PFSK-1 (cell line): ENCODE results near the gene SYTL3.

Experiments used
- FOXP2 ChIP-seq: optimal IDR thresholded peaks from 2 replicates; pipeline ENCODE3; 2011; ENCODE audit warnings: borderline replicate concordance, control low read depth, inconsistent platforms; ENCODE audit not compliant: insufficient read depth; ENCODE audit errors: extremely low read length, extremely low read depth
- POLR2AphosphoS5 ChIP-seq: IDR thresholded peaks from 2 replicates; pipeline ENCODE4 v1.6.1; 2012; ENCODE audit warnings: low read depth, mild to moderate bottlenecking, control low read depth, low read length, moderate library complexity
- SIN3A ChIP-seq: IDR thresholded peaks from 2 replicates; pipeline ENCODE4 v1.6.1; 2012; ENCODE audit warnings: mild to moderate bottlenecking, low read length, moderate library complexity, borderline replicate concordance; ENCODE audit not compliant: insufficient read depth
- TAF1 ChIP-seq: IDR thresholded peaks from 2 replicates; pipeline ENCODE4 v1.6.1; 2012; ENCODE audit warnings: low read length, control low read depth, borderline replicate concordance; ENCODE audit not compliant: insufficient read depth
- TF ChIP-seq, protein P1 (sequence below), 2 experiments: IDR thresholded peaks; 2 replicates each; pipeline versions ENCODE4 v1.6.1 to v1.8.0; 2011 to 2012; ENCODE audit warnings: low read depth in 2 of 2, low read length in 2 of 2, control low read depth in 1 of 2, inconsistent platforms in 1 of 2, mild to moderate bottlenecking in 1 of 2, moderate library complexity in 1 of 2; ENCODE audit not compliant: insufficient read depth in 1 of 2

The SYTL3 gene

GRCh38 chr6:158753811-158754210, 104.0 kb downstream of the SYTL3 start:
- TF ChIP-seq SIN3A (no peak), FOXP2 (no peak), TAF1 (no peak), POLR2AphosphoS5 (no peak)
- TF ChIP-seq, protein P1, sequence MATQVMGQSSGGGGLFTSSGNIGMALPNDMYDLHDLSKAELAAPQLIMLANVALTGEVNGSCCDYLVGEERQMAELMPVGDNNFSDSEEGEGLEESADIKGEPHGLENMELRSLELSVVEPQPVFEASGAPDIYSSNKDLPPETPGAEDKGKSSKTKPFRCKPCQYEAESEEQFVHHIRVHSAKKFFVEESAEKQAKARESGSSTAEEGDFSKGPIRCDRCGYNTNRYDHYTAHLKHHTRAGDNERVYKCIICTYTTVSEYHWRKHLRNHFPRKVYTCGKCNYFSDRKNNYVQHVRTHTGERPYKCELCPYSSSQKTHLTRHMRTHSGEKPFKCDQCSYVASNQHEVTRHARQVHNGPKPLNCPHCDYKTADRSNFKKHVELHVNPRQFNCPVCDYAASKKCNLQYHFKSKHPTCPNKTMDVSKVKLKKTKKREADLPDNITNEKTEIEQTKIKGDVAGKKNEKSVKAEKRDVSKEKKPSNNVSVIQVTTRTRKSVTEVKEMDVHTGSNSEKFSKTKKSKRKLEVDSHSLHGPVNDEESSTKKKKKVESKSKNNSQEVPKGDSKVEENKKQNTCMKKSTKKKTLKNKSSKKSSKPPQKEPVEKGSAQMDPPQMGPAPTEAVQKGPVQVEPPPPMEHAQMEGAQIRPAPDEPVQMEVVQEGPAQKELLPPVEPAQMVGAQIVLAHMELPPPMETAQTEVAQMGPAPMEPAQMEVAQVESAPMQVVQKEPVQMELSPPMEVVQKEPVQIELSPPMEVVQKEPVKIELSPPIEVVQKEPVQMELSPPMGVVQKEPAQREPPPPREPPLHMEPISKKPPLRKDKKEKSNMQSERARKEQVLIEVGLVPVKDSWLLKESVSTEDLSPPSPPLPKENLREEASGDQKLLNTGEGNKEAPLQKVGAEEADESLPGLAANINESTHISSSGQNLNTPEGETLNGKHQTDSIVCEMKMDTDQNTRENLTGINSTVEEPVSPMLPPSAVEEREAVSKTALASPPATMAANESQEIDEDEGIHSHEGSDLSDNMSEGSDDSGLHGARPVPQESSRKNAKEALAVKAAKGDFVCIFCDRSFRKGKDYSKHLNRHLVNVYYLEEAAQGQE (IDR thresholded peaks at IDR 0.05; ENCODE audit: insufficient read depth in 1 of 2, low read depth in 2 of 2, low read length in 2 of 2): no peak

DNA sequence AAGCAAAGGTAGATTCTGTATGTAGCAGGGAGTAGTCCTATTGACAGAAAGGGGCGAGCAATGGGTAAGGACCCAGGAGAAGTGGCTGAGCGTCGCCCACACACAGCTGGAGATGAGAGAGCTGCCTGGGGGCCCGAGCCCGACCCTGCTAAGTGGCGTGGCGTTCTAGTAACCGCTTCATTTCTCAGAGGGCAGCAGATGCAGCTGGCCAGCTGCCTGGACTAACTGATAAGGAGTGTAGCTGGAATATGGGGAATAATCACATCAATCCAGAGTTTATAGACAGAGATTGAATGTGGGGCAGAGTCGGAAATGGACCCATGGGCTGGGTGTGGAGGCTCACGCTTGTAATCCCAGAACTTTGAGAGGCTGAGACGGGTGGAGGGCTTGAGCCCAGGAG, 104.9 kb downstream of the SYTL3 start:
- TF ChIP-seq TAF1: no peak
- no peak for TF ChIP-seq FOXP2
- TF ChIP-seq SIN3A: no peak
- TF ChIP-seq POLR2AphosphoS5: no peak
- TF ChIP-seq, protein P1 (IDR thresholded peaks at IDR 0.05; ENCODE audit: insufficient read depth in 1 of 2, low read depth in 2 of 2, low read length in 2 of 2): no peak

DNA sequence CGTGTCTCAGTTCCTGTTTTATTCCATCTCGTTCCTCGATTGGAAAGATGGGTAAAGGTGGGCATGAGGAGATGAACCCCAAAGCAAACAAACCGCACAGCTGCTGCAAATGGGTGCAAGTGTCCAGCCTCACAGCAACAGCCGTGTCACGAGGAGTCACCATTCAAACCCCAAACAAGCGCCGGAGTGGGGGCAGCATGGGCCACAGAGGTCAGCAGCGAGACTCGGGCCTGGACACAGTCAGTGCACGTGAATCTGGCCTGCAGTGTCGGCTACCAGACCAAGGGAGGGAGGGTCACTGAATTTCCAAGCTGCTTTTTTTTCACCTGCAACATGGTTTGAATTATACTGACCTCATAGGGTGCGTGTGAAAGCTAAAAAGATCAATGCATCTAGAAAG, 105.8 kb downstream of the SYTL3 start:
- no peak for TF ChIP-seq FOXP2
- TF ChIP-seq SIN3A: no peak
- TF ChIP-seq TAF1: no peak
- TF ChIP-seq, protein P1 (IDR thresholded peaks at IDR 0.05; ENCODE audit: insufficient read depth in 1 of 2, low read depth in 2 of 2, low read length in 2 of 2): no peak
- TF ChIP-seq POLR2AphosphoS5: no peak

GRCh38 chr6:158756126-158756525, 106.3 kb downstream of the SYTL3 start:
- TF ChIP-seq, protein P1 (IDR thresholded peaks at IDR 0.05; ENCODE audit: insufficient read depth in 1 of 2, low read depth in 2 of 2, low read length in 2 of 2): no peak
- TF ChIP-seq FOXP2: no peak
- no peak for TF ChIP-seq SIN3A
- no peak for TF ChIP-seq TAF1
- TF ChIP-seq POLR2AphosphoS5: no peak
